BE2C (cell line): ENCODE data around the gene TBX3.

ENCODE experiments used
- DNase-seq: peaks from one replicate; pipeline ENCODE4 v3.0.0-alpha.2; 2020
- H3K27me3 ChIP-seq: fragments of 250-450 bp; sonication (Bioruptor Pico); 2 replicates; pipeline ENCODE4 v1.5.1; 2020; ENCODE audit warnings: mild to moderate bottlenecking
- H3K36me3 ChIP-seq: fragments of 250-450 bp; sonication (Bioruptor Pico); 2 replicates; pipeline ENCODE4 v1.5.1; 2020; ENCODE audit warnings: mild to moderate bottlenecking
- H3K4me1 ChIP-seq: fragments of 250-450 bp; sonication (Bioruptor Pico); 2 replicates; pipeline ENCODE4 v1.5.1; 2020
- H3K4me3 ChIP-seq: 2 replicates; pipeline ENCODE4 v1.5.1; 2011; ENCODE audit warnings: low read depth, low read length
- H3K9me3 ChIP-seq: fragments of 250-450 bp; sonication (Bioruptor Pico); 2 replicates; pipeline ENCODE4 v1.5.1; 2020
- CTCF ChIP-seq: IDR thresholded peaks from 2 replicates; pipeline ENCODE4 v1.5.1; 2012; ENCODE audit warnings: mild to moderate bottlenecking, low read depth, low read length

The TBX3 gene

GRCh38 chr12:114703060-114703493 lies 19.1 kb upstream of the TBX3 start:
- peaks cover 8% of the 10 kb centered on the region for H3K4me1 ChIP-seq
- H3K9me3 ChIP-seq: no peaks in the 10 kb centered on the region
- no peak overlapping the region for H3K4me3 ChIP-seq
- DNase-seq: no peak
- H3K36me3 ChIP-seq: no peaks in the 10 kb centered on the region
- TF ChIP-seq CTCF: no peak
- H3K27me3 ChIP-seq: no peaks in the 10 kb centered on the region

- Histone ChIP-seq H3K9me3 (no peaks in the 10 kb centered on the region), H3K4me1 (peaks cover 8% of the 10 kb centered on the region), H3K27me3 (no peaks in the 10 kb centered on the region), H3K36me3 (no peaks in the 10 kb centered on the region), H3K4me3 (no peak overlapping the region)
- DNase-seq: no peak
- TF ChIP-seq CTCF: no peak
Measured at GRCh38 chr12:114702462-114702861, 18.5 kb upstream of the TBX3 start.

GRCh38 chr12:114701553-114701952 lies 17.6 kb upstream of the TBX3 start:
- Histone ChIP-seq H3K4me1 (peaks cover 8% of the 10 kb centered on the region), H3K9me3 (no peaks in the 10 kb centered on the region), H3K36me3 (no peaks in the 10 kb centered on the region), H3K27me3 (no peaks in the 10 kb centered on the region), H3K4me3 (no peak overlapping the region)
- DNase-seq: no peak
- no peak for TF ChIP-seq CTCF

- TF ChIP-seq CTCF: no peak
- H3K27me3 ChIP-seq: no peaks in the 10 kb centered on the region
- no peaks in the 10 kb centered on the region for H3K9me3 ChIP-seq
- DNase-seq: no peak
- H3K4me1 ChIP-seq: peaks cover 8% of the 10 kb centered on the region
- no peaks in the 10 kb centered on the region for H3K36me3 ChIP-seq
- no peak overlapping the region for H3K4me3 ChIP-seq
Measured at GRCh38 chr12:114701104-114701414, 17.1 kb upstream of the TBX3 start.

- no peak for TF ChIP-seq CTCF
- peaks cover 8% of the 10 kb centered on the region for H3K4me1 ChIP-seq
- no peaks in the 10 kb centered on the region for H3K27me3 ChIP-seq
Measured at GRCh38 chr12:114700392-114701103, 16.6 kb upstream of the TBX3 start.

GRCh38 chr12:114698566-114699163 lies 14.7 kb upstream of the TBX3 start:
- H3K36me3 ChIP-seq: no peaks in the 10 kb centered on the region
- no peak for TF ChIP-seq CTCF
- DNase-seq: no peak
- H3K9me3 ChIP-seq: no peaks in the 10 kb centered on the region
- no peaks in the 10 kb centered on the region for H3K27me3 ChIP-seq
- no peak overlapping the region for H3K4me3 ChIP-seq
- H3K4me1 ChIP-seq: peaks cover 5% of the 10 kb centered on the region; the same call in 1 of the 2 replicates

More at GRCh38 chr12:114700392-114701103, 16.6 kb upstream of the TBX3 start:
- Histone ChIP-seq H3K36me3 (no peaks in the 10 kb centered on the region), H3K9me3 (no peaks in the 10 kb centered on the region), H3K4me3 (no peak overlapping the region)
- DNase-seq: no peak
